GDM1 (cell line): ENCODE results near the gene LRCH1.

Experiments used
- DNase-seq: peaks from one replicate; lab custom pipeline; 2025; lab: John Stamatoyannopoulos, UW

Gene LRCH1

GRCh38 chr13:46615888-46616531 is 63.0 kb downstream of the LRCH1 start:
- DNase-seq: no peak

GRCh38 chr13:46617229-46617721 is 64.3 kb downstream of the LRCH1 start:
- no peak for DNase-seq

DNA sequence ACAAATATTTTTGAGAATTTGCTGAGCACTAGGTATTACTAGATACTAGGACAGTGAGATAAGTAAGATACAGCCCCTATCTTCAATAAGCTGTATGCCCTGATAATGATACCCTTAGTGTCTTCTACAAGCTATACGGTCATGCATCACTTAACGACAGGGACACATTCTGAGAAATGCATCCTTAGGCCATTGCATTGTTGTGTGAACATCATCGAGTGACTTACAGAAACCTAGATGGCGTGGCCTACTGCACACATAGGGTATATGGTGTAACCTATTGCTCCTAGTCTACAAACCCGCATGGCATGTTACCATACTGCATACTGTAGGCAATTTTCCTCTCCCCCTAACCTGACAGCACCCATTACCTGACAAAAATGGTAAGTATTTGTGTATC is 64.9 kb downstream of the LRCH1 start:
- DNase-seq: no peak

GRCh38 chr13:46618694-46619254 is 65.8 kb downstream of the LRCH1 start:
- DNase-seq: no peak

DNA sequence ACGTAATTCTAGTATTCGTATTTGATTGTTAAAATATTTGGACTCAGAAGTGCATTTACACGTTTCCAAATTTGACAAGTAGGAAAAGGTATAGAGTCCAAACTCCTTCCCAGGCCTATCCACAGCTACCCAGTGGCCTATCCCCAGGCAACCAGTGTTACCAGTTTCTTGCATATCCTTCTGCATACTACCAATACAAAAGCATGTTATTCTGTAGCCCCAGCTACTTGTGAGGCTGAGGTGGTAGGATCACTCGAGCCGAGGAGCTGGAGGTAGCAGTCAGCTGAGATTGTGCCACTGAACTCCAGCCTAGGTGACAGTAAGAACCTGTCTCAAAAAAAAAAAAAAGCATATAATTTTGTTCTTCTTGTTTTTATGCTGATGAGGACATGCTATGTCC is 67.1 kb downstream of the LRCH1 start:
- no peak for DNase-seq

GRCh38 chr13:46620471-46620870 is 67.5 kb downstream of the LRCH1 start:
- no peak for DNase-seq

GRCh38 chr13:46621133-46621532 is 68.2 kb downstream of the LRCH1 start:
- no peak for DNase-seq

DNA sequence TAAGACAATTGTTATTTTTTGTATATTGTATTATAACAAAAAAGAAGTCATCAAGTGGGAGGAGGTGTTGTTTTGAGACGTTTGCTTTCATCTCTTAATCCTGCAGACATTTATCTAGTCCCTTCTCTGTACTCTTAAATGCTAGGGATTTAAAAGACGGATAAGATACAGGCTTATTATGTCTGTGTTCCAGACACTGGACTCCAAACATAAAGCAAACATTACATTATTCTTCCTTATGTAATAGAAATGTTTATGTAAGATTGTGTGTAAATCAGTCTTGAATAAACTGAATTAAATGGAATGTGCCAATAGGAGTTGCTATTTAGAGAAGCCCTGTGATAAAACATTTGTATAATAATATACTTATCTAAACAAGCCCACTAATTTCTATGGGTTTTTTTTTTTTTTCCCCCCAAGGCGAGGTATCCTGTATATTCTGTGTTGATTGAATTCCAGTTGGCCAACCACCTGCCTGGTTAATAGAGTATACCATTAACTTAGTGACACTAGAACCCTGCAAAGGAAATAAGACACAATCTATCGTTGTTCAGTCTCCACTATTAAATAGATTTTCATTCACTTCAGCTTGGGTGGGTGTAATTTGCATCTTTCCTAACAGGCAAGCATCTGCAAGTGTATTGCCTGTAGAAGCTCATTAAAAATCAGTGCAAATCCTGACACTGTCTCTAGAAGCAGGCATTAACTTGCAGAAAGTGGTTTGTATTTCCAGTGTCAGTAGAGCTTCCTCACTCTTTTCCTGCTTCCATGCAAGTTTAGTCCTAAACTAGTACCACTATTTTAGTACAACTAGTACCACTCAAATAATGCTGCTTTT is 69.0 kb downstream of the LRCH1 start:
- DNase-seq: no peak

DNA sequence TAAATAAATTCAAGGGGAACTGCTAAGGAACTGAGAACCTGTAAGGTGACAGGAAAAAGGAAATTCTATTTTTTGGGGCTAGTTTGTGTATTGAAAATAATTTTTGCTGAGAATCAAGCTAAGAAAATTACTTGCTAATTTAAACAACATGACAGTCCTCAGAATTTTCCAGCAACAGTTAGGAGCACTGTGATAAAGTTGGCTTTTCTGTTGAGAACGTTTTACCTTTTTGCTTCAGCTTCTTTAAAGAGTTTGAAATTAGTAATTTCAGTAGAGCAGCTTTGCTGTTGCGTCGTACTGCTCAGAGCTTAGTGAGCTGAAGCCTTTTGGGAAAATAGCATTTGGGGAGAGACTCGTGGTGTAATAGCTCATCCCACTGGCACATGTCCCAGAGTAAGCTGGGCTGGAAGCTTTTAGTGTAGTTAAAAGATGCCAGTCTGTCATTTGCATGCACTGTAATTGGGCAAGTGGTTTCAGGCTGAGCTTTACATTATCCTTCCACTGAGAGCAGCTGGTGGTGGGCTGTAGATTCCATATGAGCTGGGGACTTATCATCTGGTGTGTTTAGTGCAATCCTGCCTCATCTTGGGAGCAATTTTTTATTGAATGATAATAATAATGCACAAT is 69.8 kb downstream of the LRCH1 start:
- DNase-seq: no peak

- DNase-seq: no peak
These were observed 71.4 kb downstream of the LRCH1 start for GRCh38 chr13:46624353-46624752.

DNA sequence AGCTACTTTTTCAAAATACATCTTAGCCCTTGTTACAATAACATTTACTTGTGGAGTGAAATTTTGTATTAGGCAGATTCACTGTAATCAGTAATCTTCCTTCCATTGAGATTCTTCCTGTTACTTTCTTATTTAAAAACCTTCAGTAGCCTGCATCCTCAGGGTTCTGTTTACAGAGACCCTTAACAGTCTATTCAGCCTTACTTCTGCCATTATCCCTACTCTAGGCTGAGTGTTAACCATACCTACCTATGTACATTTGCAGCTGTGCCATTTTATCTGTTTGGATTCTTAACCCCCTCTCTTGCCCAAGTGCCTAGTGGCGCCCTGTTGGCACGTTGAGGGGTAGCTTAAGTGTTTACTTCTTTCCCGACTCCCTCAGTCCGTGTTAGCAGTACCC is 71.9 kb downstream of the LRCH1 start:
- DNase-seq: no peak

GRCh38 chr13:46627462-46627861 is 74.5 kb downstream of the LRCH1 start:
- DNase-seq: no peak

DNA sequence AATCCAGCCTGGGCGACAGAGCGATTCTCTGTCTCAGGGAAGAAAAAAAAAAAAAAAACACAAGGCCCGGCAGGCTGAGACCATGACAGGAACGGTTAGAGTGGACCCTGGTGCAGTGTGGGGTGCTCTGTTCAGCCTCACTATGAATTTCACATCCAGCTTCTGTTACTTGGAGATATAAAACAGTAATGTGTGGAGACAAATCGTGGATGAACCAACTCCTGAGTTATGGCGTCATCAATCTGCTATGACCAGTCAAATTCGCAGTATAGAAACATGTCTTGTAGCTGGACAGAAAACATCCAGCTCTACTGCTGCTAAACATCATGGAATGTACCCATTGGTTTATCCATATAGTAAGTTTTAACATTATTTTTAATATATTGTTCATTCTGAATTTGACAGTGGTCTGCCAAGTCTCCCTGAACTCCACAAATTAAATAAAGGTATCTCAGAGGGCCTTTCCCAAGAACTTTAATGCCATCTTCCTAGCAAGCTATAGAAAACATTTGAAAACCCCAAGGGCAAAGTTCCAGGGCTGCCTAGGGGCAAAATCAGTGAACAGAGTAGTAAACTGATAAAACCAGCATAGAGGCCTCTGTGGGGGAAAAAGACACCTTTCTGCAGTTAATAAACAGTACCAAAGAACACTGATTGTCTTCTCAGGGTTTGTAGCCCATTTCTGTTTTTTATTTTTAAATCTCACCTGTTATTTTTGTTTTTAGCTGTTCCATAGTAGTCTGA is 75.8 kb downstream of the LRCH1 start:
- no peak for DNase-seq

DNA sequence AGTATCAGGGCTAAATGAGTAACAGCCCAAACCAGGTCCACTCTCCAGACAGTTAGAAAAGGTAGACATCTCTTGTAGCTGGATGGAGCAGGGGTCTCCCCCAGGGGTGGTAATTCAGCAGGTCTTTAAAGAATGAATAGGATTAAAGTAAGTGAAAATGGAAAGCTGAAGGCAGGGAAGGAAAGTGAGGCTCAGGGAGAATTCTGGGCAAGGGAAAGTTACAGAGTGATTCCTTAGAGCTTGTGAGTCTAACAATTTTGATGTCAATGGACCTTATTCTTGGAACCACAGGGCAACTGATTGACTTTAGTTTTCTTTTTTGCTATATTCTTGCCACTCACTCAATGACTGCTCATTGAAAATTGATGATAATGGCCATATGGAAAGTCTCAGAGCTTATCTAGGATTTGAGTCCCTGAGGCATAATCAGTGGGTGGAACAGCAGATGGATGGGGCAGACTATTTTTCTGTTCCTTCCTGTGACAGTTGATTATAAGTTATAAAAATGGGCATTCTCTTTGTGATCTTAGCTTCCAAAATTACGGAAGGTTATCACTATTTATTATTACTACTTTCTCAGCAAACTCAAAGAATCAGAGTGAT is 76.9 kb downstream of the LRCH1 start:
- DNase-seq: no peak

DNA sequence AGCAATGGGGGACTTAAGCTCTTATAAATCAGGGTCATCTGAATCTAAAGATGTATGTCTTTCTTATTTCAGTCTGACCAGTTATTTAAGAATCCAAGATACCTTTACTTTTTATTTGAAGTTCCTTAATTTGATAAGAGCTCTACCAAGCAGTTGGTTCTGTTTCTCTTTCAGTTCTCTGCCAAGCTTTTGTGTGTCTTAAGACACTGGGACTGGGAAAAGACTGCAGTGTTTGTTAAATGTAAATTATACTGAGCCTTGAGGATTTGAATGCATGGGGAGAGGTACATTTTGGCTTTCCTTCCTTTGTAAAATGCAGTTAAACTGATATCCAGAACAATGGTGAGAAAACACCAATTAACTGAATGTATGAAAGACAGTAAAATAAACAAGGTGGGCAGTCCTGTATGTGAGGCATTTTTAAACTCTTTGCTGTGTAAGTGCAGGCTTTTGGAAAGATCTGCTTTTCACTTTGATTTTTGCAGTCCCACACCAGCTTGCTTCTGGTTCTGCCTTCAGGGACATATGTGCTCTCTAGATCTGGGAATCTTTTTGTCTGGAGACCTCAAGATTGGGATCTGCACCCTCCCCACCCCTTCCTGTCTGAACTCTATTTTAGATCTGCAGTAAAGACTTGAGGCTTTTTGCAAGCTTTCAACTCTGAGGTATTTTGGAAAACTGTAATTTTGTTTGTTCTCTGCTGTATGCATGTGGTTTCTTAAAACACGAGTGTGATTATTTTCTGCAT is 77.6 kb downstream of the LRCH1 start:
- no peak for DNase-seq

- no peak for DNase-seq
These were observed 78.2 kb downstream of the LRCH1 start for GRCh38 chr13:46631179-46631542.

GRCh38 chr13:46632176-46632575 is 79.2 kb downstream of the LRCH1 start:
- no peak for DNase-seq

DNA sequence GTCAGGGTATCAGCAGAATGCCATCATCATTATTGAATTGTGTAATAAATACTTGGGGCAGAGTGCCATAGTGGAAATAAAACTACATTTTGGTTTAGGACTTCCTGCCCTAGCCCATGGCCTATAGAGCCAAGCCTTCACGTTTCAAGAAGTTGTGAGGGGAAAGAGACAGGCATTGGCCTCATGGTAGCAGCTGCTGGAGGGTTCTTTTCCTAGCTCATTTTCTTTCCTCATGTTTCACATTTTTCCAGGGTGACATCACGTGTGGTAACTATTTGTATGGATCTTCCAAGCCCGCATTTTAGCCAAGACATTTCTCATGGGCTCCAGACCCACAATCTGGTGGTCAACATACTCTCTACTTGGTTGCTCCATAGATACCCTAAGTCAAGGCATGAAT is 80.4 kb downstream of the LRCH1 start:
- DNase-seq: no peak

DNA sequence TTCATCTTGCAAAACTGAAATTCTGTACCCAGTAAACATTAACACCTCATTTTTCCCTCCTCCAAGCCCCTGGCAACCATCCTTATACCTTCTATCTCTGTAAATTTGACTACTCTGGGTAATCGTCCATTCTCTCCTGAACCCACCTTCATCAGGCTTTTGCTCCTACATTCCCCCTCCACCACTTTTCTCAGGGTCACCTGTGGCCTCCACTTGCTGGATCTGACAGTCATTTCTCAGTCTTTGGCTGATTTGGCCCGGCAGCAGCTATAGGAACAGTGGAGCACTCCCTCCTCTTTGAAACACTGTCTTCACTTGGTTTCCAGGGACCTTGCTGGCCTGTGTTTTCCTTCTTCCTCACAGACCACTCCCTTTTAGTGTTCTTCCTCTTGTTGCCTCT is 83.5 kb downstream of the LRCH1 start:
- no peak for DNase-seq

GRCh38 chr13:46637213-46637612 is 84.2 kb downstream of the LRCH1 start:
- DNase-seq: no peak

- no peak for DNase-seq
These were observed 85.3 kb downstream of the LRCH1 start for GRCh38 chr13:46638262-46638661.
